ENCODE data around the gene CDH23.

CDH23 gene

GRCh38 chr10:71615538-71616329 lies 219.0 kb downstream of the CDH23 start:
- DNase-seq: no peak
- Mint-ChIP-seq H3K27ac (no peak overlapping the region), H3K27me3 (no peaks in the 10 kb centered on the region), H3K9me3 (no peaks in the 10 kb centered on the region), H3K4me1 (ENCODE audit: low read depth) (no peaks in the 10 kb centered on the region), H3K36me3 (ENCODE audit: low read depth) (no peaks in the 10 kb centered on the region), H3K4me3 (no peak overlapping the region)

- Mint-ChIP-seq H3K27ac (no peak overlapping the region), H3K27me3 (no peaks in the 10 kb centered on the region), H3K4me3 (no peak overlapping the region), H3K4me1 (ENCODE audit: low read depth) (no peaks in the 10 kb centered on the region), H3K9me3 (no peaks in the 10 kb centered on the region), H3K36me3 (ENCODE audit: low read depth) (no peaks in the 10 kb centered on the region)
- DNase-seq: no peak
Observed at GRCh38 chr10:71616817-71617654, 220.3 kb downstream of the CDH23 start.

GRCh38 chr10:71618176-71618575 lies 221.5 kb downstream of the CDH23 start:
- Mint-ChIP-seq H3K4me1 (ENCODE audit: low read depth) (peaks cover 2% of the 10 kb centered on the region), H3K4me3 (no peak overlapping the region), H3K27me3 (peaks cover 3% of the 10 kb centered on the region), H3K36me3 (ENCODE audit: low read depth) (no peaks in the 10 kb centered on the region), H3K27ac (no peak overlapping the region), H3K9me3 (no peaks in the 10 kb centered on the region)
- no peak for DNase-seq

GRCh38 chr10:71618598-71618997 lies 221.9 kb downstream of the CDH23 start:
- no peak overlapping the region for H3K27ac Mint-ChIP-seq
- peaks cover 3% of the 10 kb centered on the region for H3K27me3 Mint-ChIP-seq
- no peaks in the 10 kb centered on the region for H3K9me3 Mint-ChIP-seq

GRCh38 chr10:71620642-71621041 lies 223.9 kb downstream of the CDH23 start:
- no peaks in the 10 kb centered on the region for H3K36me3 Mint-ChIP-seq (ENCODE audit: low read depth)
- no peak overlapping the region for H3K4me3 Mint-ChIP-seq
- H3K27me3 Mint-ChIP-seq: peaks cover 3% of the 10 kb centered on the region
- DNase-seq: no peak
- no peaks in the 10 kb centered on the region for H3K9me3 Mint-ChIP-seq
- H3K27ac Mint-ChIP-seq: no peak overlapping the region
- peaks cover 2% of the 10 kb centered on the region for H3K4me1 Mint-ChIP-seq (ENCODE audit: low read depth)

More at GRCh38 chr10:71618598-71618997, 221.9 kb downstream of the CDH23 start:
- no peak overlapping the region for H3K4me3 Mint-ChIP-seq
- H3K36me3 Mint-ChIP-seq (ENCODE audit: low read depth): no peaks in the 10 kb centered on the region
- DNase-seq: no peak
- peaks cover 2% of the 10 kb centered on the region for H3K4me1 Mint-ChIP-seq (ENCODE audit: low read depth)

GRCh38 chr10:71621231-71622153 lies 224.8 kb downstream of the CDH23 start:
- no peaks in the 10 kb centered on the region for H3K36me3 Mint-ChIP-seq (ENCODE audit: low read depth)
- H3K27me3 Mint-ChIP-seq: peaks cover 3% of the 10 kb centered on the region
- peaks cover 2% of the 10 kb centered on the region for H3K4me1 Mint-ChIP-seq (ENCODE audit: low read depth)
- no peak overlapping the region for H3K27ac Mint-ChIP-seq
- no peak overlapping the region for H3K4me3 Mint-ChIP-seq
- DNase-seq: no peak
- no peaks in the 10 kb centered on the region for H3K9me3 Mint-ChIP-seq

- Mint-ChIP-seq H3K36me3 (ENCODE audit: low read depth) (no peaks in the 10 kb centered on the region), H3K4me1 (ENCODE audit: low read depth) (peaks cover 2% of the 10 kb centered on the region), H3K27me3 (peaks cover 3% of the 10 kb centered on the region), H3K4me3 (no peak overlapping the region), H3K27ac (no peak overlapping the region), H3K9me3 (no peaks in the 10 kb centered on the region)
- no peak for DNase-seq
Observed at GRCh38 chr10:71622154-71622526, 225.4 kb downstream of the CDH23 start.

GRCh38 chr10:71622616-71623015 lies 225.9 kb downstream of the CDH23 start:
- Mint-ChIP-seq H3K9me3 (no peaks in the 10 kb centered on the region), H3K4me3 (no peak overlapping the region), H3K36me3 (ENCODE audit: low read depth) (no peaks in the 10 kb centered on the region), H3K27ac (no peak overlapping the region), H3K4me1 (ENCODE audit: low read depth) (peaks cover 2% of the 10 kb centered on the region), H3K27me3 (peaks cover 3% of the 10 kb centered on the region)
- no peak for DNase-seq

GRCh38 chr10:71623098-71623985 lies 226.6 kb downstream of the CDH23 start:
- peaks cover 2% of the 10 kb centered on the region for H3K4me1 Mint-ChIP-seq (ENCODE audit: low read depth)
- H3K36me3 Mint-ChIP-seq (ENCODE audit: low read depth): no peaks in the 10 kb centered on the region
- H3K27ac Mint-ChIP-seq: no peak overlapping the region
- no peaks in the 10 kb centered on the region for H3K9me3 Mint-ChIP-seq
- H3K27me3 Mint-ChIP-seq: peaks cover 3% of the 10 kb centered on the region
- no peak overlapping the region for H3K4me3 Mint-ChIP-seq
- no peak for DNase-seq

- no peak for DNase-seq
- H3K36me3 Mint-ChIP-seq (ENCODE audit: low read depth): no peaks in the 10 kb centered on the region
- H3K4me3 Mint-ChIP-seq: no peak overlapping the region
- peaks cover 3% of the 10 kb centered on the region for H3K27me3 Mint-ChIP-seq
- H3K27ac Mint-ChIP-seq: no peak overlapping the region
- H3K9me3 Mint-ChIP-seq: no peaks in the 10 kb centered on the region
- H3K4me1 Mint-ChIP-seq (ENCODE audit: low read depth): peaks cover 2% of the 10 kb centered on the region
Observed at GRCh38 chr10:71623986-71624291, 227.2 kb downstream of the CDH23 start.

GRCh38 chr10:71625445-71626175 lies 228.9 kb downstream of the CDH23 start:
- no peaks in the 10 kb centered on the region for H3K36me3 Mint-ChIP-seq (ENCODE audit: low read depth)
- no peak overlapping the region for H3K27ac Mint-ChIP-seq
- no peak for DNase-seq
- H3K27me3 Mint-ChIP-seq: peaks cover 3% of the 10 kb centered on the region
- no peaks in the 10 kb centered on the region for H3K9me3 Mint-ChIP-seq
- H3K4me3 Mint-ChIP-seq: no peak overlapping the region
- H3K4me1 Mint-ChIP-seq (ENCODE audit: low read depth): peaks cover 2% of the 10 kb centered on the region

GRCh38 chr10:71627230-71627939 lies 230.7 kb downstream of the CDH23 start:
- H3K27me3 Mint-ChIP-seq: peaks cover 3% of the 10 kb centered on the region
- no peak for DNase-seq
- peaks cover 2% of the 10 kb centered on the region for H3K4me1 Mint-ChIP-seq (ENCODE audit: low read depth)
- H3K27ac Mint-ChIP-seq: no peak overlapping the region
- H3K9me3 Mint-ChIP-seq: no peaks in the 10 kb centered on the region
- H3K36me3 Mint-ChIP-seq (ENCODE audit: low read depth): no peaks in the 10 kb centered on the region
- no peak overlapping the region for H3K4me3 Mint-ChIP-seq

- Mint-ChIP-seq H3K27me3 (peaks cover 1% of the 10 kb centered on the region), H3K27ac (no peak overlapping the region), H3K4me3 (no peak overlapping the region), H3K9me3 (no peaks in the 10 kb centered on the region), H3K36me3 (ENCODE audit: low read depth) (no peaks in the 10 kb centered on the region), H3K4me1 (ENCODE audit: low read depth) (peaks cover 1% of the 10 kb centered on the region)
- no peak for DNase-seq
Observed at GRCh38 chr10:71627956-71628355, 231.2 kb downstream of the CDH23 start.
